Glutamatergic neuron (in vitro differentiated cells): ENCODE results near the gene ABHD2. TPM values are rescaled to one million over a fixed set of nuclear protein-coding genes. Genes with fewer than 3 reads are reported as not detected.

Experiments used
- DNase-seq: peaks from one replicate; pipeline ENCODE4 v3.0.0; 2022
- H3K27ac Mint-ChIP-seq: one replicate; pipeline ENCODE4 v1.8.0; 2020; ENCODE audit warnings: mild to moderate bottlenecking, mixed read lengths, inconsistent platforms; ENCODE audit not compliant: unreplicated experiment
- H3K27me3 Mint-ChIP-seq: one replicate; pipeline ENCODE4 v1.8.0; 2020; ENCODE audit warnings: mild to moderate bottlenecking, moderate library complexity, mixed read lengths, inconsistent platforms; ENCODE audit not compliant: unreplicated experiment
- H3K36me3 Mint-ChIP-seq: one replicate; pipeline ENCODE4 v1.8.0; 2020; ENCODE audit warnings: mild to moderate bottlenecking, mixed read lengths, inconsistent platforms; ENCODE audit not compliant: unreplicated experiment
- H3K4me1 Mint-ChIP-seq: one replicate; pipeline ENCODE4 v1.8.0; 2020; ENCODE audit warnings: mild to moderate bottlenecking, low read depth, mixed read lengths, inconsistent platforms; ENCODE audit not compliant: unreplicated experiment
- H3K4me3 Mint-ChIP-seq: one replicate; pipeline ENCODE4 v1.8.0; 2020; ENCODE audit warnings: mild to moderate bottlenecking, mixed read lengths, inconsistent platforms; ENCODE audit not compliant: unreplicated experiment
- H3K9me3 Mint-ChIP-seq: one replicate; pipeline ENCODE4 v1.8.0; 2020; ENCODE audit warnings: mild to moderate bottlenecking, moderate library complexity, mixed read lengths, inconsistent platforms; ENCODE audit not compliant: unreplicated experiment
- total RNA-seq: library from RNA; stranded (reverse); fragmentation: NEBNext Ultra II Directional; extraction: Animal tissue kit (Norgen Biotek cat#: 25700); gene quantifications from one replicate; pipeline ENCODE4 v1.2.1, GENCODE V29; 2021; ENCODE audit not compliant: unreplicated experiment
- TF ChIP-seq, protein P1 (sequence below): fragments of 200-600 bp; sonication (generic); IDR thresholded peaks from one replicate; pipeline ENCODE4 v1.5.0; 2021; ENCODE audit not compliant: partially characterized antibody, unreplicated experiment

The ABHD2 gene
- total RNA-seq, 1 donor from 2014 or later, result 101 TPM

DNA sequence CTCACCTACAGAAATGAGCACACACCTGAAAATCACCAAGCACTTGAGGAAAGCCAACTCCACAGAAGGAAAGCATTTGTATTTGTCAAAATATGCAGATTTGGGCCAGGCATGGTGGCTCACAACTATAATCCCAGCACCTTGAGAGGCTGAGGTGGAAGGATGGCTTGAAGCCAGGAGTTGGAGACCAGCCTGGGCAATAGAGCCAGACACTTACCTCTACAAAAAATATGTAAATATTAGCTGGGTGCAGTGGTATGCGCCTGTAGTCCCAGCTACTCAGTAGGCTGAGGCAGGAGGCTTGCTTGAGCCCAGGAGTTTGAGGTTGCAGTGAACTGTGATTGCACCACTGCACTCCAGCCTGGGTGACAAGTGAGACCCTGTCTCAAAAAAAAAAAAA is 120.8 kb downstream of the ABHD2 start:
- Mint-ChIP-seq H3K27me3 (no peaks in the 10 kb centered on the region), H3K9me3 (no peaks in the 10 kb centered on the region), H3K4me3 (no peak overlapping the region), H3K36me3 (no peaks in the 10 kb centered on the region), H3K27ac (no peak overlapping the region), H3K4me1 (no peaks in the 10 kb centered on the region)
- DNase-seq, result no peak
- TF ChIP-seq, protein P1, sequence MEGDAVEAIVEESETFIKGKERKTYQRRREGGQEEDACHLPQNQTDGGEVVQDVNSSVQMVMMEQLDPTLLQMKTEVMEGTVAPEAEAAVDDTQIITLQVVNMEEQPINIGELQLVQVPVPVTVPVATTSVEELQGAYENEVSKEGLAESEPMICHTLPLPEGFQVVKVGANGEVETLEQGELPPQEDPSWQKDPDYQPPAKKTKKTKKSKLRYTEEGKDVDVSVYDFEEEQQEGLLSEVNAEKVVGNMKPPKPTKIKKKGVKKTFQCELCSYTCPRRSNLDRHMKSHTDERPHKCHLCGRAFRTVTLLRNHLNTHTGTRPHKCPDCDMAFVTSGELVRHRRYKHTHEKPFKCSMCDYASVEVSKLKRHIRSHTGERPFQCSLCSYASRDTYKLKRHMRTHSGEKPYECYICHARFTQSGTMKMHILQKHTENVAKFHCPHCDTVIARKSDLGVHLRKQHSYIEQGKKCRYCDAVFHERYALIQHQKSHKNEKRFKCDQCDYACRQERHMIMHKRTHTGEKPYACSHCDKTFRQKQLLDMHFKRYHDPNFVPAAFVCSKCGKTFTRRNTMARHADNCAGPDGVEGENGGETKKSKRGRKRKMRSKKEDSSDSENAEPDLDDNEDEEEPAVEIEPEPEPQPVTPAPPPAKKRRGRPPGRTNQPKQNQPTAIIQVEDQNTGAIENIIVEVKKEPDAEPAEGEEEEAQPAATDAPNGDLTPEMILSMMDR, result no peak

DNA sequence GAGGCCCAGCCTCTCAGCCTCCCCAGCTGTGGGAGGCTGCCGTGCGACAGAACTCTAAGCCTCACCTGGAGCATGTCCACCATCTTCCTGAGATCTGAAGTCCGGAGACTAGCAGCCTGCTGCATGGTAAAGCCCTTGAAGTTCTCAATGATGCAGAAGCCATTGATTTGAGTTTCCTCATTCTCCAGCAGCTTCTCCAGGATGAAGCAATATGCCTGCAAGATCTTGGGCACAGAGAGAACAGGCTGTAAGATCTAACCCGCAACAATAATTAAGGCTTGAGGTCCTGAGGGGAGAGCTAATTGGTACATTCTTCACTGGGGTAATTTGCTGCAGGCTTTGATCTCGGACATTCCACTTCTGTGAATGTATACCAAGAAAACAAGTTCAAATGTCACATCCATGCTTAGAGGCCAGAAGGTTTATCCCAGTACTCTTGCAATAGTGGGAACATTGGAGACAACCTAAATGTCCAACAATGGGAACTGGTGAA is 123.5 kb downstream of the ABHD2 start:
- Mint-ChIP-seq H3K9me3 (no peaks in the 10 kb centered on the region), H3K27me3 (no peaks in the 10 kb centered on the region), H3K27ac (no peak overlapping the region), H3K4me3 (no peak overlapping the region), H3K4me1 (no peaks in the 10 kb centered on the region), H3K36me3 (no peaks in the 10 kb centered on the region)
- DNase-seq, result no peak
- TF ChIP-seq, protein P1, result no peak

DNA sequence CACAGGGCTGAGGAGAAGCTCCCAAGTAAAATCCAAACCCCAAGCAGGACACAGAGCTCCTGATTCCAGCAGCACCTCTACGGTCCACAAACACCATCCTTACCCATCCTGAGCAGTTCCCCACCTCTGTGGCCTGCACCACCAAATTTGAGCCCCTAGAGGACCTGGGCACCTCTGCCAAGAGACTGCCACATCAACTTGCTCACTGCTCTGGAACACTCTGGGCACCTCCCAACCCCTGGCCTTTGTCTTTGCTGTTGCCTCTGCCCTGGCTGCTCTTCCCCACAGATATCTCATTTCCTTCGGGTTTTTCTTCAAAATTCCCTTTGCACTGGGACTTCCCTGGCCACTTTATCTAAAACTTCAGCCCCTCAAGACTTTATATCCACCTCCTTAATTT is 127.4 kb downstream of the ABHD2 start:
- H3K9me3 Mint-ChIP-seq, result peaks cover 3% of the 10 kb centered on the region
- no peak for DNase-seq
- H3K36me3 Mint-ChIP-seq, result no peaks in the 10 kb centered on the region
- H3K27me3 Mint-ChIP-seq, result peaks cover 1% of the 10 kb centered on the region
- no peaks in the 10 kb centered on the region for H3K4me1 Mint-ChIP-seq
- no peak overlapping the region for H3K4me3 Mint-ChIP-seq
- no peak overlapping the region for H3K27ac Mint-ChIP-seq
- TF ChIP-seq, protein P1, result no peak

DNA sequence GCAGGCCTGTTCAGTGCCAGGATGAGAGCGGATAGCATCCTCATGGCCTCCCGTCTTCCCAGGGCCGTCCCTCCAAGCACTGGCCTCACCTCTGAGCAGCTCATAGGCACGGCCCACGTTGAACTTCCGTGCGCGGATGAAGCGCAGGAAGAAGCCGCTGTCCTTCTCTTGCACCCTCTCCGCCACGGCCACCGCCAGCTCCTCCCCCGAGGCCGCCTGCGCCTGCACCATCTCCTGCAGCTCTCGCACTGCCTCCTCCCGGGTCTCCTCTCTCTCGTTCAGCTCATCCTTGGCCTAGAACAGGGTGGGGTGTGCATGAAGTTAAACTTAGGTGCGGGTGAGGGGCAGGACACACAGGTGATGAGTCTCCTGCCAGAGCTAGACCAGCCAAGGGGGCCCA is 128.8 kb downstream of the ABHD2 start:
- Mint-ChIP-seq H3K9me3 (peaks cover 3% of the 10 kb centered on the region), H3K27ac (no peak overlapping the region), H3K36me3 (no peaks in the 10 kb centered on the region), H3K27me3 (peaks cover 1% of the 10 kb centered on the region), H3K4me1 (no peaks in the 10 kb centered on the region), H3K4me3 (no peak overlapping the region)
- TF ChIP-seq, protein P1, result no peak
- DNase-seq, result no peak

DNA sequence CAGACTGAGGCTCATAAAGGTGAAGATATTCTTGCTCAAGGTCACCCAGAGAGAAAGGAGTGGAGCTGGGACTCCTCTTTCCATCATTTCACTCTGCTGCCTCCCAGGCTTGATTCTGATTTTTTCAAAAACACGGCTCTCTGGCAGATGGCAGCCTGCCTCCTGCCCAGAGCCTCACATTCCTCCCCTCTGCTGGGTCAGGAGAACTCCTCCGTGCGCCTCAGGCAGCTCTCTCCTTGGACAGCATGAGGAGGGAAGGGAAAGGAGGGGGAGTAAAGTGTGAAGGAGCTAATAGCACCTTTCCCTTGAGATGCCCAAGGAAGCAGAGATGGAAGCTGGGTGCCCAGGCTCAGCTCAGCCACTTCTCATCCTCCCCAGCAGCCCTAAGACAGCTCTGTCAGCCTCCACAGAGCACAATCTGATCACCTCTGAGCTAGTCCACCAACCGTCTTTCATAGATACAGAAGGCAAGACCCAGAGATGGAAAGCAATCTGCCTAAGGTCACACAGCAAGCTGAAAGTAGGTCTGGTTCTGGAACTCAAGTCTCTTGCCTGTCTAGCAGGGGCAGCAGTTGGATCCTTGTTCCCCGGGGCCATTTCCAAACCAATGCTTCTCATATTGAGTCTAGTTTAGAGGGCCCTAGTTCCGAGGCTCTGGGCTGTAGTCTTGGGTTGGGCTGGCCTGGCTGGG is 129.6 kb downstream of the ABHD2 start:
- TF ChIP-seq, protein P1, result no peak
- H3K4me1 Mint-ChIP-seq, result no peaks in the 10 kb centered on the region
- H3K27me3 Mint-ChIP-seq, result peaks cover 1% of the 10 kb centered on the region
- no peak overlapping the region for H3K27ac Mint-ChIP-seq
- no peak for DNase-seq
- H3K36me3 Mint-ChIP-seq, result no peaks in the 10 kb centered on the region
- H3K4me3 Mint-ChIP-seq, result no peak overlapping the region
- H3K9me3 Mint-ChIP-seq, result peaks cover 3% of the 10 kb centered on the region
